H9 (cell line): ENCODE measurements around the gene ACOT13. TPM values are rescaled to one million over a fixed set of nuclear protein-coding genes. Genes with fewer than 3 reads are reported as not detected.

Experiments
- DNase-seq: peaks from one replicate; pipeline ENCODE4 v3.0.0-alpha.2; 2017
- H2AFZ ChIP-seq: one replicate; pipeline ENCODE4 v1.6.1; 2013; ENCODE audit warnings: mild to moderate bottlenecking, low read length, control low read depth, moderate library complexity
- H2AK5ac ChIP-seq: 2 replicates; pipeline ENCODE4 v1.6.1; 2013; ENCODE audit warnings: low read length, control low read depth, mixed read lengths; ENCODE audit not compliant: insufficient read length
- H2BK120ac ChIP-seq: one replicate; pipeline ENCODE4 v1.6.1; 2013; ENCODE audit warnings: low read depth, mild to moderate bottlenecking, low read length, control low read depth, inconsistent platforms; ENCODE audit not compliant: poor library complexity, severe bottlenecking
- H2BK12ac ChIP-seq: 2 replicates; pipeline ENCODE4 v1.6.1; 2013; ENCODE audit warnings: low read length, control low read depth, mixed read lengths, low read depth; ENCODE audit not compliant: insufficient read length
- H2BK15ac ChIP-seq: 2 replicates; pipeline ENCODE4 v1.6.1; 2013; ENCODE audit warnings: low read depth, low read length, control low read depth
- H2BK20ac ChIP-seq: one replicate; pipeline ENCODE4 v1.6.1; 2013; ENCODE audit warnings: low read depth, mild to moderate bottlenecking, low read length, control low read depth, inconsistent platforms; ENCODE audit not compliant: poor library complexity, severe bottlenecking
- H2BK5ac ChIP-seq: 2 replicates; pipeline ENCODE4 v1.6.1; 2013; ENCODE audit warnings: low read length, control low read depth, mixed read lengths; ENCODE audit not compliant: insufficient read length
- H3K14ac ChIP-seq: 2 replicates; pipeline ENCODE4 v1.6.1; 2013; ENCODE audit warnings: low read length, control low read depth; ENCODE audit not compliant: insufficient read depth
- H3K18ac ChIP-seq: 2 replicates; pipeline ENCODE4 v1.6.1; 2013; ENCODE audit warnings: low read depth, mild to moderate bottlenecking, mixed read lengths, low read length, control low read depth; ENCODE audit not compliant: insufficient read length
- H3K23ac ChIP-seq: 2 replicates; pipeline ENCODE4 v1.6.1; 2013; ENCODE audit warnings: low read length, control low read depth, mixed read lengths, low read depth; ENCODE audit not compliant: insufficient read length
- H3K23me2 ChIP-seq: 2 replicates; pipeline ENCODE4 v1.6.1; 2013; ENCODE audit warnings: low read depth, mild to moderate bottlenecking, mixed read lengths, low read length, control low read depth; ENCODE audit not compliant: insufficient read length, poor library complexity, severe bottlenecking
- H3K27ac ChIP-seq: 2 replicates; pipeline ENCODE4 v1.5.1; 2013; ENCODE audit warnings: low read length, control low read depth, mixed read lengths, low read depth; ENCODE audit not compliant: insufficient read length
- H3K27me3 ChIP-seq: 2 replicates; pipeline ENCODE4 v1.6.1; 2013; ENCODE audit warnings: low read length, control low read depth, inconsistent platforms; ENCODE audit not compliant: insufficient read depth
- H3K4ac ChIP-seq: 2 replicates; pipeline ENCODE4 v1.6.1; 2013; ENCODE audit warnings: low read depth, mild to moderate bottlenecking, control low read depth, inconsistent platforms, low read length, moderate library complexity
- H3K4me1 ChIP-seq: 2 replicates; pipeline ENCODE4 v1.6.1; 2013; ENCODE audit warnings: low read length, control low read depth, inconsistent platforms; ENCODE audit not compliant: insufficient read depth
- H3K4me2 ChIP-seq: 2 replicates; pipeline ENCODE4 v1.6.1; 2013; ENCODE audit warnings: low read length, control low read depth, mixed read lengths; ENCODE audit not compliant: insufficient read length, insufficient read depth
- H3K56ac ChIP-seq: 2 replicates; pipeline ENCODE4 v1.6.1; 2013; ENCODE audit warnings: low read depth, mild to moderate bottlenecking, mixed read lengths, low read length, control low read depth; ENCODE audit not compliant: insufficient read length
- H3K79me1 ChIP-seq: 2 replicates; pipeline ENCODE4 v1.6.1; 2013; ENCODE audit warnings: low read depth, mild to moderate bottlenecking, moderate library complexity, low read length, control low read depth, inconsistent platforms; ENCODE audit not compliant: insufficient read depth, poor library complexity, severe bottlenecking
- H3K79me2 ChIP-seq: 2 replicates; pipeline ENCODE4 v1.6.1; 2013; ENCODE audit warnings: low read length, control low read depth, inconsistent platforms; ENCODE audit not compliant: insufficient read depth
- H3K9ac ChIP-seq: 2 replicates; pipeline ENCODE4 v1.6.1; 2013; ENCODE audit warnings: low read length, control low read depth, mixed read lengths; ENCODE audit not compliant: insufficient read length; ENCODE audit errors: extremely low read depth
- H3K9me3 ChIP-seq: one replicate; pipeline ENCODE4 v1.6.1; 2013; ENCODE audit warnings: low read depth, low read length, inconsistent platforms; ENCODE audit not compliant: control insufficient read depth
- H3T11ph ChIP-seq: one replicate; pipeline ENCODE4 v1.6.1; 2013; ENCODE audit warnings: mild to moderate bottlenecking, low read length, control low read depth, inconsistent platforms
- H4K20me1 ChIP-seq: one replicate; pipeline ENCODE4 v1.6.1; 2013; ENCODE audit not compliant: control insufficient read depth, insufficient read length, insufficient read depth
- H4K5ac ChIP-seq: 2 replicates; pipeline ENCODE4 v1.6.1; 2013; ENCODE audit warnings: low read depth, mild to moderate bottlenecking, mixed read lengths, low read length, control low read depth; ENCODE audit not compliant: insufficient read length
- H4K8ac ChIP-seq: replicated peaks from 2 replicates; pipeline ENCODE4 v1.6.1; 2013; ENCODE audit warnings: low read length, control low read depth, mixed read lengths, low read depth; ENCODE audit not compliant: insufficient read length
- H4K91ac ChIP-seq: 2 replicates; pipeline ENCODE4 v1.6.1; 2013; ENCODE audit warnings: low read depth, mild to moderate bottlenecking, moderate library complexity, mixed read lengths, low read length, control low read depth; ENCODE audit not compliant: insufficient read length
- H3K27ac Mint-ChIP-seq, 3 experiments: 2 replicates in 2 of 3; 3 replicates in 1 of 3; pipeline ENCODE4 v1.8.0; 2020 to 2021; ENCODE audit warnings: mixed read lengths in 3 of 3, mild to moderate bottlenecking in 1 of 3, moderate library complexity in 1 of 3
- H3K27me3 Mint-ChIP-seq: 2 replicates; pipeline ENCODE4 v1.8.0; 2021; ENCODE audit warnings: low read depth, mild to moderate bottlenecking, moderate library complexity, mixed read lengths
- H3K36me3 Mint-ChIP-seq, 3 experiments: 2 replicates in 2 of 3; 3 replicates in 1 of 3; pipeline ENCODE4 v1.8.0; 2020 to 2021; ENCODE audit warnings: low read depth in 3 of 3, mixed read lengths in 3 of 3; ENCODE audit not compliant: insufficient read depth in 1 of 3
- H3K4me1 Mint-ChIP-seq, 2 experiments: 2 replicates each; pipeline ENCODE4 v1.8.0; 2020; ENCODE audit warnings: mixed read lengths in 2 of 2
- H3K4me3 Mint-ChIP-seq, 2 experiments: 2 replicates in 1 of 2; 3 replicates in 1 of 2; pipeline ENCODE4 v1.8.0; 2020 to 2021; ENCODE audit warnings: mild to moderate bottlenecking in 2 of 2, mixed read lengths in 2 of 2, moderate library complexity in 1 of 2
- H3K9me3 Mint-ChIP-seq, 2 experiments: 2 replicates in 1 of 2; 3 replicates in 1 of 2; pipeline ENCODE4 v1.8.0; 2020; ENCODE audit warnings: mild to moderate bottlenecking in 2 of 2, mixed read lengths in 2 of 2, moderate library complexity in 1 of 2
- CTCF ChIP-seq: fragments of 200-600 bp; sonication (generic); conservative IDR thresholded peaks from 3 replicates; pipeline ENCODE4 v1.8.0; 2021; ENCODE audit warnings: antibody characterized with exemption, mild to moderate bottlenecking
- WGBS: extraction: QIAGEN DNeasy Blood & Tissue Kit; methylation state at CpG from one replicate; pipeline ENCODE4 v1.1.7; 2013; ENCODE audit warnings: missing lambda C conversion rate, low lambda C conversion rate, mixed read lengths; ENCODE audit not compliant: insufficient read length; ENCODE audit errors: extremely low coverage; 5-methylcytosine and 5-hydroxymethylcytosine counted together
- total RNA-seq: library from RNA; stranded (reverse); gene quantifications from 2 replicates; pipeline ENCODE4 v1.2.1, GENCODE V29; 2021

ACOT13 gene
- total RNA-seq, 1 experiment from 2014 or later: 38.0 TPM

- no peak for TF ChIP-seq CTCF
- Histone ChIP-seq H4K91ac (no peak overlapping the region), H3K18ac (no peak overlapping the region), H3K9me3 (no peaks in the 10 kb centered on the region), H4K20me1 (no peaks in the 10 kb centered on the region), H4K8ac (no peak overlapping the region), H3K79me2 (no peaks in the 10 kb centered on the region; the same call in 1 of the 2 replicates), H3K27me3 (no peaks in the 10 kb centered on the region), H3K27ac (no peak overlapping the region), H2BK120ac (no peak overlapping the region), H2BK12ac (no peak overlapping the region), H2AK5ac (no peak overlapping the region), H4K5ac (no peak overlapping the region), H3K4ac (no peak overlapping the region), H3T11ph (no peak overlapping the region), H3K9ac (no peak overlapping the region), H3K23me2 (no peaks in the 10 kb centered on the region), H3K56ac (no peak overlapping the region), H2AFZ (no peak overlapping the region), H3K4me2 (no peak overlapping the region), H3K79me1 (no peaks in the 10 kb centered on the region), H2BK20ac (no peak overlapping the region), H3K14ac (no peak overlapping the region), H3K4me1 (peaks cover 6% of the 10 kb centered on the region; the same call in 1 of the 2 replicates), H2BK15ac (no peak overlapping the region), H3K23ac (no peak overlapping the region), H2BK5ac (no peak overlapping the region)
- Mint-ChIP-seq H3K4me1 (peaks cover 15 to 17% of the 10 kb centered on the region in 2 experiments), H3K27ac (peak overlapping the region in 2 of 3 experiments; percentile 14 to 26; a peak in 3 of 7 replicates), H3K27me3 (no peaks in the 10 kb centered on the region), H3K36me3 (peaks cover 16 to 48% (median 46%) of the 10 kb centered on the region in 3 experiments; a peak in 6 of 7 replicates), H3K9me3 (no peaks in the 10 kb centered on the region), H3K4me3 (no peak overlapping the region)
- no CpG with 5 or more reads among the region's 1 CpG for WGBS
- DNase-seq: no peak
These were observed 11.7 kb upstream of the ACOT13 start for GRCh38 chr6:24655215-24655614.
